Hepatocyte (in vitro differentiated cells): ENCODE data around the gene PTPRT.

Experiments
- CTCF ChIP-seq: fragments of 200-600 bp; sonication (generic); IDR thresholded peaks from 2 replicates; pipeline ENCODE4 v1.5.1; 2016; ENCODE audit warnings: antibody characterized with exemption, mild to moderate bottlenecking; ENCODE audit not compliant: poor library complexity
- EZH2 ChIP-seq: fragments of 200-600 bp; sonication (generic); IDR thresholded peaks from 2 replicates; pipeline ENCODE4 v1.6.1; 2016; ENCODE audit warnings: antibody characterized with exemption, mild to moderate bottlenecking, borderline replicate concordance
- EZH2phosphoT487 ChIP-seq: fragments of 200-600 bp; sonication (generic); IDR thresholded peaks from one replicate; pipeline ENCODE4 v1.6.1; 2018; ENCODE audit warnings: antibody characterized with exemption, mild to moderate bottlenecking, low read depth, moderate library complexity; ENCODE audit not compliant: unreplicated experiment, severe bottlenecking

DNA sequence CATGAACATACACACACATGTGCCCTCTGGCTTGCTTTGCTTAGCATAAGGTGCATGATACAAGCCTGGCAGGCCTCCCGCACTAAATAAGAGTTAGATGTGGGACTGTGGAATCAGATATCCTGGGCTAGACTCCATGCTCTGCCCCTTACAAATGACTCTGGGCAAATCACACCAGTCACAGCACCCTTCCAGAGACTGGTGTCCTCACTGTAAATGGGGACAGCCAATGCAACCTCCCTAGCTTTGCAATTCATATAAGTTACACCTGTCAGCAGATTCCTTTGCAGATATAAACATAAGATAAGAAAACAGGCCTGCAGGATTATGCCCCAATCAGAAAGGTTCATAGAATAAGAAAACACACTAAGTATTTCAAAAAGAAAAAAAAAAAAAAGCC, 174.1 kb downstream of the PTPRT start:
- TF ChIP-seq CTCF, result no peak
- no peak for TF ChIP-seq EZH2phosphoT487
- TF ChIP-seq EZH2, result no peak
